BJ (cell line): Measurements from ENCODE around the gene PLA1A. TPM values are rescaled to one million over a fixed set of nuclear protein-coding genes. Genes with fewer than 3 reads are reported as not detected.

ENCODE experiments used
- CTCF ChIA-PET: fragments of 350-600 bp; formaldehyde crosslinking; extraction: SDS; loops from one replicate; lab custom pipeline; 2021; ENCODE audit warnings: antibody characterized with exemption, inconsistent platforms; lab: Yijun Ruan, JAX
- POLR2A ChIA-PET: fragments of 300-600 bp; sonication (Branson Sonifier 250); formaldehyde crosslinking; extraction: SDS; loops from one replicate; lab custom pipeline; 2021; ENCODE audit warnings: antibody characterized with exemption; lab: Charles Lee
- DNase-seq: peaks from one replicate; pipeline ENCODE4 v3.0.0-alpha.2; 2011; ENCODE audit warnings: low read depth
- H3K27me3 ChIP-seq: 2 replicates; pipeline ENCODE4 v1.6.0; 2011; ENCODE audit warnings: low read length; ENCODE audit not compliant: control insufficient read depth, insufficient read depth
- H3K36me3 ChIP-seq: 2 replicates; pipeline ENCODE4 v1.5.1; 2011; ENCODE audit warnings: low read length; ENCODE audit not compliant: control insufficient read depth, insufficient read depth
- H3K4me3 ChIP-seq: 2 replicates; pipeline ENCODE4 v1.5.1; 2011; ENCODE audit warnings: low read depth, mild to moderate bottlenecking, control low read depth, low read length
- polyA plus RNA-seq: library from polyadenylated mRNA; depleted of rRNA; stranded (reverse); fragments of >200 nt; gene quantifications from 2 replicates; pipeline ENCODE4 v1.2.3, GENCODE V29; 2011
- TF ChIP-seq, protein P1 (sequence below): IDR thresholded peaks from 2 replicates; pipeline ENCODE4 v1.5.1; 2011; ENCODE audit warnings: low read depth, mild to moderate bottlenecking, control low read depth, inconsistent platforms, low read length, moderate library complexity; ENCODE audit not compliant: insufficient read depth

PLA1A gene
- polyA plus RNA-seq, 1 experiment, result not detected

- ChIA-PET POLR2A (no interaction called here), CTCF (interaction anchor here (1.0 to 3.1 kb wide), 3 partner anchors 11 to 83 kb away, joined by 3 to 19 read pairs (median 16); no protein-coding TSS in a partner anchor)
- Histone ChIP-seq H3K27me3 (no peaks in the 10 kb centered on the region), H3K36me3 (no peaks in the 10 kb centered on the region), H3K4me3 (no peak overlapping the region)
- no peak for DNase-seq
- TF ChIP-seq, protein P1, sequence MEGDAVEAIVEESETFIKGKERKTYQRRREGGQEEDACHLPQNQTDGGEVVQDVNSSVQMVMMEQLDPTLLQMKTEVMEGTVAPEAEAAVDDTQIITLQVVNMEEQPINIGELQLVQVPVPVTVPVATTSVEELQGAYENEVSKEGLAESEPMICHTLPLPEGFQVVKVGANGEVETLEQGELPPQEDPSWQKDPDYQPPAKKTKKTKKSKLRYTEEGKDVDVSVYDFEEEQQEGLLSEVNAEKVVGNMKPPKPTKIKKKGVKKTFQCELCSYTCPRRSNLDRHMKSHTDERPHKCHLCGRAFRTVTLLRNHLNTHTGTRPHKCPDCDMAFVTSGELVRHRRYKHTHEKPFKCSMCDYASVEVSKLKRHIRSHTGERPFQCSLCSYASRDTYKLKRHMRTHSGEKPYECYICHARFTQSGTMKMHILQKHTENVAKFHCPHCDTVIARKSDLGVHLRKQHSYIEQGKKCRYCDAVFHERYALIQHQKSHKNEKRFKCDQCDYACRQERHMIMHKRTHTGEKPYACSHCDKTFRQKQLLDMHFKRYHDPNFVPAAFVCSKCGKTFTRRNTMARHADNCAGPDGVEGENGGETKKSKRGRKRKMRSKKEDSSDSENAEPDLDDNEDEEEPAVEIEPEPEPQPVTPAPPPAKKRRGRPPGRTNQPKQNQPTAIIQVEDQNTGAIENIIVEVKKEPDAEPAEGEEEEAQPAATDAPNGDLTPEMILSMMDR, result no peak
Measured at GRCh38 chr3:119598410-119599098, 869 bp downstream of the PLA1A start.

GRCh38 chr3:119599558-119600174 lies 2.0 kb downstream of the PLA1A start:
- no peak overlapping the region for H3K4me3 ChIP-seq
- POLR2A ChIA-PET, result no interaction called here
- CTCF ChIA-PET, result interaction anchor here (1.0 to 3.1 kb wide), 6 partner anchors 9 to 82 kb away, joined by 3 to 19 read pairs (median 6); no protein-coding TSS in a partner anchor
- no peak for DNase-seq
- H3K27me3 ChIP-seq, result no peaks in the 10 kb centered on the region
- no peaks in the 10 kb centered on the region for H3K36me3 ChIP-seq
- TF ChIP-seq, protein P1, result no peak

GRCh38 chr3:119600732-119601131 lies 3.0 kb downstream of the PLA1A start:
- Histone ChIP-seq H3K27me3 (no peaks in the 10 kb centered on the region), H3K4me3 (no peak overlapping the region), H3K36me3 (no peaks in the 10 kb centered on the region)
- ChIA-PET POLR2A (no interaction called here), CTCF (interaction anchor here (0.7 to 3.1 kb wide), 8 partner anchors 8 to 81 kb away, joined by 3 to 19 read pairs (median 4); no protein-coding TSS in a partner anchor)
- TF ChIP-seq, protein P1, result peak; percentile 47
- no peak for DNase-seq

DNA sequence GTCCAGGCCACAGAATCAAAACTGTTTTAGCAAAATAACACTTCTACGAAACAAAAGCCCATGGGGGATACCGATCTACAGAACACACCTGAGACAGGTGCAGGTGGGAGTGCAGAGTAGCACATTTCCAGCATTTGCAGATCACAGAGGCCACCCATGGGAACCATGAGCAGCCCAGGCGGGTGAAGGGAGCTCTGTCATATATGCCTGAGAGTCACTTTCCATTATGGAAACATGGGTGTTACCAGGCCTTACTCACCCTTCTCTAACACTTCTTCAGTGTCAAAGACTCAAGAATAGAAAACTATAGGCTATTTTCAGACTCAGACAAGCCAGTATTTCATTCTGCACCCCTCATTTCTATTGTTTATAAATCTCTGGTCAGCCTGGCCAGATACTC lies 3.5 kb downstream of the PLA1A start:
- ChIA-PET POLR2A (no interaction called here), CTCF (interaction anchor here (0.7 to 3.1 kb wide), 6 partner anchors 27 to 80 kb away, joined by 3 to 19 read pairs (median 4); no protein-coding TSS in a partner anchor)
- no peak for DNase-seq
- Histone ChIP-seq H3K27me3 (no peaks in the 10 kb centered on the region), H3K36me3 (no peaks in the 10 kb centered on the region), H3K4me3 (no peak overlapping the region)
- TF ChIP-seq, protein P1, result no peak

- POLR2A ChIA-PET, result no interaction called here
- CTCF ChIA-PET, result no interaction called here
Measured at GRCh38 chr3:119602676-119603075, 5.0 kb downstream of the PLA1A start.

More at GRCh38 chr3:119602676-119603075, 5.0 kb downstream of the PLA1A start:
- TF ChIP-seq, protein P1, result no peak
- H3K4me3 ChIP-seq, result no peak overlapping the region
- no peaks in the 10 kb centered on the region for H3K36me3 ChIP-seq
- no peak for DNase-seq
- 0 out of 2 replicates have a peak, but pooled peaks cover 2% of the 10 kb centered on the region for H3K27me3 ChIP-seq
